Nephron progenitor cell (in vitro differentiated cells): Measurements from ENCODE around the gene SNAP23.

ENCODE experiments used
- DNase-seq: peaks from one replicate; pipeline ENCODE4 v3.0.0; 2021
- H3K27ac Mint-ChIP-seq: 2 replicates; pipeline ENCODE4 v1.8.0; 2021; ENCODE audit warnings: mild to moderate bottlenecking, moderate library complexity, mixed read lengths
- H3K27me3 Mint-ChIP-seq: 2 replicates; pipeline ENCODE4 v1.8.0; 2021; ENCODE audit warnings: mild to moderate bottlenecking, low read depth, mixed read lengths; ENCODE audit not compliant: poor library complexity
- H3K36me3 Mint-ChIP-seq: 2 replicates; pipeline ENCODE4 v1.8.0; 2021; ENCODE audit warnings: low read depth, mixed read lengths
- H3K4me1 Mint-ChIP-seq: 2 replicates; pipeline ENCODE4 v1.8.0; 2021; ENCODE audit warnings: mixed read lengths
- H3K4me3 Mint-ChIP-seq: 2 replicates; pipeline ENCODE4 v1.8.0; 2021; ENCODE audit warnings: mild to moderate bottlenecking, moderate library complexity, mixed read lengths
- H3K9me3 Mint-ChIP-seq: 2 replicates; pipeline ENCODE4 v1.8.0; 2021; ENCODE audit warnings: mild to moderate bottlenecking, moderate library complexity, mixed read lengths
- TF ChIP-seq, protein P1 (sequence below): fragments of 200-600 bp; sonication (generic); IDR thresholded peaks from 2 replicates; pipeline ENCODE4 v1.5.0; 2021; ENCODE audit warnings: antibody characterized with exemption

SNAP23 gene

DNA sequence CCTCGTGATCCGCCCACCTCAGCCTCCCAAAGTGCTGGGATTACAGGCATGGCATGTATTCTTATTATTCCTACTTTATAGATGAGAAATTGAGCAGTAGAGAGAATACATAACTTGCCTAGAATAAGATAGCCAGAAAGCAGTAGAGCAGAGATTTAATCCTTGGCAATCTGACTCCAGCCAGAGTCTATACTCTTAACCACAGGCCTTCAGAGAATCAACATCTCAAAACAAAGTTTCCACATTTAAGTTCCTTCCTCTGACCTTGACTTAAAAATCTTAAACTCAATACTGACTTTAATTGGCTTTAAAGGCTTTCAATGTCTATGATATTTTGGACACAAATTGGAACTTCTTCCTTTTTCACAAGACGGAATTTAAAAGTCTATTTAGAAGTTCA, 41.6 kb upstream of the SNAP23 start:
- TF ChIP-seq, protein P1, sequence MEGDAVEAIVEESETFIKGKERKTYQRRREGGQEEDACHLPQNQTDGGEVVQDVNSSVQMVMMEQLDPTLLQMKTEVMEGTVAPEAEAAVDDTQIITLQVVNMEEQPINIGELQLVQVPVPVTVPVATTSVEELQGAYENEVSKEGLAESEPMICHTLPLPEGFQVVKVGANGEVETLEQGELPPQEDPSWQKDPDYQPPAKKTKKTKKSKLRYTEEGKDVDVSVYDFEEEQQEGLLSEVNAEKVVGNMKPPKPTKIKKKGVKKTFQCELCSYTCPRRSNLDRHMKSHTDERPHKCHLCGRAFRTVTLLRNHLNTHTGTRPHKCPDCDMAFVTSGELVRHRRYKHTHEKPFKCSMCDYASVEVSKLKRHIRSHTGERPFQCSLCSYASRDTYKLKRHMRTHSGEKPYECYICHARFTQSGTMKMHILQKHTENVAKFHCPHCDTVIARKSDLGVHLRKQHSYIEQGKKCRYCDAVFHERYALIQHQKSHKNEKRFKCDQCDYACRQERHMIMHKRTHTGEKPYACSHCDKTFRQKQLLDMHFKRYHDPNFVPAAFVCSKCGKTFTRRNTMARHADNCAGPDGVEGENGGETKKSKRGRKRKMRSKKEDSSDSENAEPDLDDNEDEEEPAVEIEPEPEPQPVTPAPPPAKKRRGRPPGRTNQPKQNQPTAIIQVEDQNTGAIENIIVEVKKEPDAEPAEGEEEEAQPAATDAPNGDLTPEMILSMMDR, result no peak
- H3K9me3 Mint-ChIP-seq, result no peaks in the 10 kb centered on the region
- no peak overlapping the region for H3K4me3 Mint-ChIP-seq
- H3K27ac Mint-ChIP-seq, result no peak overlapping the region
- H3K36me3 Mint-ChIP-seq, result peaks cover 43% of the 10 kb centered on the region
- H3K27me3 Mint-ChIP-seq, result peaks cover 5% of the 10 kb centered on the region
- H3K4me1 Mint-ChIP-seq, result peaks cover 17% of the 10 kb centered on the region
- DNase-seq, result no peak

DNA sequence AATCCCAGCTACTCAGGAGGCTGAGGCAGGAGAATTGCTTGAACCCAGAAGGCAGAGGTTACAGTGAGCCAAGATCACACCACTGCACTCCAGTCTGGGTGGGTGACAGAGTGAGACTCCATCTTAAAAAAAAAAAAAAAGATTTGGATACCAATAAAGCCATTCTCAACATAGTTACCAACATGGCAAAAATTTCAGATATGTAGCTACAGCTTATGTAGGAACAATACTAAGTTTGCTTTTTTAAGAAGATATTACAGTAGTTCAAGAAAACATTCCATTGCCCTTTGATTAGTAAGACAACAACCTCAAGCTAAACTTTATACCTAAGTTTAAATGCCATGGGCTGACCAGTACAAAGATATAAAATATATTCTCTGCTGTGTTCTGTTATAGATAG, 38.9 kb upstream of the SNAP23 start:
- H3K4me3 Mint-ChIP-seq, result no peak overlapping the region
- peaks cover 17% of the 10 kb centered on the region for H3K4me1 Mint-ChIP-seq
- TF ChIP-seq, protein P1, result no peak
- DNase-seq, result no peak
- H3K9me3 Mint-ChIP-seq, result no peaks in the 10 kb centered on the region
- peaks cover 25% of the 10 kb centered on the region for H3K36me3 Mint-ChIP-seq
- H3K27ac Mint-ChIP-seq, result no peak overlapping the region
- H3K27me3 Mint-ChIP-seq, result peaks cover 5% of the 10 kb centered on the region

DNA sequence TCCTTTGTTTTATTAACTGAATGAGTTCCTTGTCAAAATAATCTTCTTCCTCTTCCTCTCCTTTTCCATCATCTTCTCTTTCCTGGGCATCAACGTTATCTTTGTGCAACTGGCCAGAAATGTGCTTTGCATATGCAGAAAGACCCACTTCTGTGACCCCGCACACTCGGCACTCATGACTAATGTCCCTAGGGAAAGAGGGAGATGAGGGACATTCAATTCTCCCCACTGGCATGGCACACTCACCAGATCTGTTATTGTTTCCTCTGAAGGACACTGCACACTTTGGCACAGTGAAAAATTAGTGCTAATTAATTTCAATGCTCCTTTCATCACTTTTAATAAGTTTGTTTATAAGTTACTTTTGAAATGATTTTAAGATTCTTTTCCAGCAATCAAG, 38.5 kb upstream of the SNAP23 start:
- no peak overlapping the region for H3K4me3 Mint-ChIP-seq
- peaks cover 5% of the 10 kb centered on the region for H3K27me3 Mint-ChIP-seq
- peaks cover 21% of the 10 kb centered on the region for H3K36me3 Mint-ChIP-seq
- DNase-seq, result no peak
- peaks cover 17% of the 10 kb centered on the region for H3K4me1 Mint-ChIP-seq
- no peaks in the 10 kb centered on the region for H3K9me3 Mint-ChIP-seq
- H3K27ac Mint-ChIP-seq, result peak overlapping the region; percentile 7
- TF ChIP-seq, protein P1, result no peak

DNA sequence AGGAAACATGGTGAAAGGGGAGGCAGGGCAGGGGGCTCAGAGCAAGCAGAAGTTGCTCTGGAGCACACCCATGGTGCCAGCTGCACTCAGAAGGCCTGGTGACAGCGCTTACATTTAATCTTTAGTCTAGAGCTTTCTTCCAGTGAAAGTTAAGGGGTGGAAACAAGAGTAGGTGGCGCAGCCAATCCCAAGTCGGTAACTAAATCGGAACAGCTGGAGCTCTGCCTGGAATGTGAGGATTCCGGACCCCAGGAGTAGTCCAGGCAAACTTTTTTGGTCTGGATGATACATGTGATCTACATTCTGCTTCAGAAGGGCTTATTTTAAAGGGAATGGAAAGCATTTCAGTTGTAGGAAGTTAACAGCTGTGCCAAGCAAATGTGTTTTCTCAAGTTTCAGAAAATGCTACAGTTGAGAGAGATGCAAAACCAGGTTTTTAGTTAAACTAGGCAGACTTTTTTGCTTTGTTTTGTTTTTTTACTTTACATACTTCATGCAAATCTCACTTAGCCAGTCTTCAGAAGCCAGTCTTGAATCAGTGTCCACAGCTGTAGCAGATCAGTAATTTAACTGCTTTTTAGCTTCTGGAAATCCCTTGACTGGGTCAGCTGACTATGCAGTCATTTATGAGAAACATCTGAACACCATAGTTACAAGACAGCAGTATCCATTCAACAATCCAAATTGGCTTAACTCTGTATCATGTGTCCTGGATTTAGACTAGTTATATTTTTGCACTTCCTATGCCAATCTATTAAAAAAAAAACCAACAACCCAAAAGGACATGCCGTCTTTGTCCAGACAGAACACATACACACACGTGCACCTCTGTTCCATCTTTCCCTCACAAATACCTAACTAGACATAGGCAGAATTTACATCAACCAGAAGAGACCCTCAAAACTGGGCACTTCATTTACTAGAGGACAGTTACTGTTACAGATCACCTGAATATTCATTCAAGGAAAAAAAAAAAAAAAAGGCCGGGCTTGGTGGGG, 37.7 kb upstream of the SNAP23 start:
- DNase-seq, result peak; percentile 48
- Mint-ChIP-seq H3K4me3 (peak overlapping the region; percentile 5), H3K27ac (peak overlapping the region; percentile 58)

DNA sequence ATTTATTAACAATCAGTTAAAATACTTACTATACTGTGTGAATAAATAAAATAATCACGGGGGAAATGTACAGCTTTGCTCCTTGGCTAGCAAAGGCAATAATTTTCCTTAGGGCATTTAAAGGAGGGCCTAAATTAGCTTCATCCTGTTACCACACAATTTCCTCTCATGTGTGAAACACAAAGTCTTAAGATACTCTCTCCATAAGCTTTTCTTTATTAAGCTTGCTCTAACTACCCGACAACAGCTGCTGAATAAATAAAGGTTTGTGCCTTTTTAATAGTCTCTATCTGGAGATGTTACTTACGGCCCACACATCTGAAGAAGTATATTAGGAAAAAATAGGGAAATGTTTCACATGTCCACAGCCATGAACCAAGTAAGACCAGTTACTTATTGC, 34.2 kb upstream of the SNAP23 start:
- Mint-ChIP-seq H3K9me3 (no peaks in the 10 kb centered on the region), H3K36me3 (peaks cover 33% of the 10 kb centered on the region), H3K27me3 (peaks cover 5% of the 10 kb centered on the region), H3K4me1 (peaks cover 17% of the 10 kb centered on the region), H3K27ac (peak overlapping the region; percentile 8), H3K4me3 (no peak overlapping the region)
- DNase-seq, result no peak
- TF ChIP-seq, protein P1, result no peak

More for the DNA sequence above, 37.7 kb upstream of the SNAP23 start:
- TF ChIP-seq, protein P1, result no peak
- Mint-ChIP-seq H3K9me3 (no peaks in the 10 kb centered on the region), H3K36me3 (peaks cover 22% of the 10 kb centered on the region), H3K27me3 (peaks cover 5% of the 10 kb centered on the region), H3K4me1 (peaks cover 17% of the 10 kb centered on the region)
